NB4 (cell line): ENCODE measurements around the gene PSMD3.

Experiments used
- DNase-seq: peaks from one replicate; pipeline ENCODE4 v3.0.0; 2010; ENCODE audit warnings: low read depth
- H3K4me3 ChIP-seq: one replicate; pipeline ENCODE4 v1.5.1; 2011; ENCODE audit warnings: mild to moderate bottlenecking, low read depth, low read length, moderate library complexity
- CTCF ChIP-seq: IDR thresholded peaks from one replicate; pipeline ENCODE4 v1.5.1; 2012; ENCODE audit warnings: low read depth, low read length
- MAX ChIP-seq: IDR thresholded peaks from 2 replicates; pipeline ENCODE4 v1.6.1; 2011; ENCODE audit warnings: low read depth, low read length
- MYC ChIP-seq: IDR thresholded peaks from 2 replicates; pipeline ENCODE4 v1.6.1; 2011; ENCODE audit warnings: low read depth, low read length
- POLR2A ChIP-seq: IDR thresholded peaks from 2 replicates; pipeline ENCODE4 v1.6.1; 2011; ENCODE audit warnings: mild to moderate bottlenecking; ENCODE audit not compliant: insufficient read length; ENCODE audit errors: extremely low read depth

The PSMD3 gene

GRCh38 chr17:40031706-40032105 is 51.1 kb downstream of the PSMD3 start:
- TF ChIP-seq MAX, result no peak
- no peak for TF ChIP-seq MYC
- TF ChIP-seq POLR2A, result no peak
- TF ChIP-seq CTCF, result no peak
- H3K4me3 ChIP-seq, result no peak overlapping the region
- no peak for DNase-seq

GRCh38 chr17:40032322-40033320 is 52.0 kb downstream of the PSMD3 start:
- DNase-seq, result no peak
- no peak for TF ChIP-seq MAX
- TF ChIP-seq POLR2A, result no peak
- no peak for TF ChIP-seq MYC
- TF ChIP-seq CTCF, result no peak
- no peak overlapping the region for H3K4me3 ChIP-seq

GRCh38 chr17:40033339-40033738 is 52.7 kb downstream of the PSMD3 start:
- no peak for DNase-seq
- H3K4me3 ChIP-seq, result no peak overlapping the region
- TF ChIP-seq CTCF, result no peak
- no peak for TF ChIP-seq POLR2A
- no peak for TF ChIP-seq MYC
- no peak for TF ChIP-seq MAX

GRCh38 chr17:40034426-40035161 is 54.0 kb downstream of the PSMD3 start:
- no peak for TF ChIP-seq CTCF
- no peak for TF ChIP-seq MAX
- TF ChIP-seq MYC, result no peak
- TF ChIP-seq POLR2A, result no peak
- no peak overlapping the region for H3K4me3 ChIP-seq
- DNase-seq, result no peak

GRCh38 chr17:40035162-40035559 is 54.6 kb downstream of the PSMD3 start:
- DNase-seq, result peak; percentile 47
- H3K4me3 ChIP-seq, result no peak overlapping the region
- TF ChIP-seq POLR2A (no peak), CTCF (peak; percentile 86), MYC (no peak)
